ENCODE data around the gene ABCB9. TPM values are rescaled to one million over a fixed set of nuclear protein-coding genes. Genes with fewer than 3 reads are reported as not detected.

The ABCB9 gene
- total RNA-seq, 1 donor from 2014 or later: 4.2 TPM

GRCh38 chr12:122988612-122989212, 22.4 kb upstream of the ABCB9 start:
- no peak overlapping the region for H3K4me3 ChIP-seq
- intact Hi-C loops (cut with DNase I): loop anchor here (5.0 kb wide), 1 partner anchor 174 kb away; no protein-coding TSS in a partner anchor
- TF ChIP-seq CTCF (IDR thresholded peaks at IDR 0.05): no peak
- no peak for TF ChIP-seq POLR2AphosphoS5 (IDR thresholded peaks at IDR 0.05; ENCODE audit: insufficient read depth in 1 of 2, low read depth in 1 of 2)
- TF ChIP-seq POLR2A (IDR thresholded peaks at IDR 0.05): no peak
- H3K27ac ChIP-seq: no peak overlapping the region
- H3K36me3 ChIP-seq: peaks cover 0 to 26% of the 10 kb centered on the region in 2 donors
- no peaks in the 10 kb centered on the region for H3K27me3 ChIP-seq
- H3K4me1 ChIP-seq: peaks cover 18% of the 10 kb centered on the region
- H3K9me3 ChIP-seq: no peaks in the 10 kb centered on the region
- DNase-seq (ENCODE audit: extremely low spot score in 2 of 2): no peak

GRCh38 chr12:122988036-122988435, 21.8 kb upstream of the ABCB9 start:
- H3K27me3 ChIP-seq: no peaks in the 10 kb centered on the region
- DNase-seq (ENCODE audit: extremely low spot score in 2 of 2): no peak
- no peak overlapping the region for H3K27ac ChIP-seq
- intact Hi-C loops (cut with DNase I): loop anchor here (5.0 kb wide), 1 partner anchor 174 kb away; no protein-coding TSS in a partner anchor
- peaks cover 25% of the 10 kb centered on the region for H3K4me1 ChIP-seq
- TF ChIP-seq CTCF (IDR thresholded peaks at IDR 0.05): no peak
- no peak for TF ChIP-seq POLR2A (IDR thresholded peaks at IDR 0.05)
- TF ChIP-seq POLR2AphosphoS5 (IDR thresholded peaks at IDR 0.05; ENCODE audit: insufficient read depth in 1 of 2, low read depth in 1 of 2): no peak
- peaks cover 0 to 28% of the 10 kb centered on the region in 2 donors for H3K36me3 ChIP-seq
- no peaks in the 10 kb centered on the region for H3K9me3 ChIP-seq
- H3K4me3 ChIP-seq: no peak overlapping the region

GRCh38 chr12:122987086-122987951, 21.1 kb upstream of the ABCB9 start:
- peaks cover 32% of the 10 kb centered on the region for H3K4me1 ChIP-seq
- H3K27ac ChIP-seq: no peak overlapping the region
- no peak overlapping the region for H3K4me3 ChIP-seq
- TF ChIP-seq POLR2A (IDR thresholded peaks at IDR 0.05) (no peak), CTCF (IDR thresholded peaks at IDR 0.05) (no peak), POLR2AphosphoS5 (IDR thresholded peaks at IDR 0.05; ENCODE audit: insufficient read depth in 1 of 2, low read depth in 1 of 2) (no peak)
- H3K27me3 ChIP-seq: no peaks in the 10 kb centered on the region
- H3K36me3 ChIP-seq: peaks cover 0 to 31% of the 10 kb centered on the region in 2 donors
- DNase-seq (ENCODE audit: extremely low spot score in 2 of 2): no peak
- H3K9me3 ChIP-seq: no peaks in the 10 kb centered on the region
- intact Hi-C loops (cut with DNase I): loop anchor here (5.0 kb wide), 1 partner anchor 175 kb away; no protein-coding TSS in a partner anchor

- Histone ChIP-seq H3K36me3 (peaks cover 0 to 31% of the 10 kb centered on the region in 2 donors), H3K9me3 (no peaks in the 10 kb centered on the region), H3K27ac (no peak overlapping the region), H3K27me3 (no peaks in the 10 kb centered on the region), H3K4me3 (no peak overlapping the region), H3K4me1 (peaks cover 42% of the 10 kb centered on the region)
- TF ChIP-seq CTCF (IDR thresholded peaks at IDR 0.05): no peak
- no peak for TF ChIP-seq POLR2AphosphoS5 (IDR thresholded peaks at IDR 0.05; ENCODE audit: insufficient read depth in 1 of 2, low read depth in 1 of 2)
- TF ChIP-seq POLR2A (IDR thresholded peaks at IDR 0.05): no peak
- intact Hi-C loops (cut with DNase I): loop anchor here (5.0 kb wide), 1 partner anchor 176 kb away; no protein-coding TSS in a partner anchor
- DNase-seq (ENCODE audit: extremely low spot score in 2 of 2): no peak
Observed at GRCh38 chr12:122986258-122986871, 20.1 kb upstream of the ABCB9 start.
